ENCODE measurements around the gene CEP55.

CEP55 gene

GRCh38 chr10:93567277-93568104, 71.1 kb downstream of the CEP55 start:
- no peak for DNase-seq

DNA sequence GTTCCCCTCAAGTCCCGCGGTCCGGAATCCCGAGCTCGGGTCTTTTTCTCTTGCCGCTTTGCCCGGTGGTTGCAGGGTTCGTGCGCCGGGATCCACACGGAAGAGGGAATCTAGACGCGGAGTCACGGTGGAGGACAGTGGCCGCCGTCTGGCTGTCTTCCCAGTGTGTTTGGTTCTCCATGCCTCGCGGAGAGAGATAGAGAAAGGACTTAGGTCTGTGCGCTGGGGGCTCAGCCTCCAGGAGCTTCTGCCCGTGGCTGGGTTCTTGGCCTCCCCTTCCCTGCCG, 71.6 kb downstream of the CEP55 start:
- no peak for DNase-seq

DNA sequence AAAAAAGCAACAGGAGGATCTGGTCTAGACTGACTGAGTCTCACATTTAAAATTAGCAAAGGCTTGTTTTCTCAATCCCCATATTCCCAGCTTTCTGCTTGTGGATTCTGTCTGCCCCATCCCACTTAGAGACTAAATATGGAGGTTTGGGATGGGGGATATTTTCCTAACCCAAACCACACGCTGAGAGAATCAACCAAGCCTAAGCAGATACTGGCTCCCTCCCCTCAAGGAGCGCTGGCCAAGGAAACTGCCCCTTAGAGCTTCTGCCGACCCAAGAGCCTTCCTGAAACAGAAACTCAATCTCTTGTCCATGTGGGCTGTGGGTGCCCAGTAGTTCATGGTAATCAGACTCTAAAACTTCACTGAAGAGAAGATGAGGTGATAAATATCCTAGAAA, 74.0 kb downstream of the CEP55 start:
- DNase-seq: no peak

DNA sequence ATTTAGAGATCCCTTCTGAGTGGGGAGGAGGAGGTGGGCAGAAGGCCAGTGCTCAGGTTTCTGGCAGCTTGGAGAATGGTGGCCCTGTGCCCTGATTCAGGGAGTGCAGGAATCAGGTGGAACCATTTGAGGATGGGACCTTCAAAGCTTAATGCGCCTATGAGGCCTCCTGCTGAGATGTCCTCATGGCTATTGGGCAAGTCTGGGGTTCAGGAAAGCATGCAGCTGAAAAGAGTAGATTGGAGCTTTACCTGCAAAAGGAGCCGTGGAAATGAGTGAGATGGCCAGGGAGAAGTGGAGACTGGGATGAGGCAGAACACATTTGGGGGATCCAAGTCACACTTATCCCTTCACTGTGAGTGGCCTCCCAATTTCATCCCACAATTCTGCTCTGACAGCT, 76.2 kb downstream of the CEP55 start:
- no peak for DNase-seq

DNA sequence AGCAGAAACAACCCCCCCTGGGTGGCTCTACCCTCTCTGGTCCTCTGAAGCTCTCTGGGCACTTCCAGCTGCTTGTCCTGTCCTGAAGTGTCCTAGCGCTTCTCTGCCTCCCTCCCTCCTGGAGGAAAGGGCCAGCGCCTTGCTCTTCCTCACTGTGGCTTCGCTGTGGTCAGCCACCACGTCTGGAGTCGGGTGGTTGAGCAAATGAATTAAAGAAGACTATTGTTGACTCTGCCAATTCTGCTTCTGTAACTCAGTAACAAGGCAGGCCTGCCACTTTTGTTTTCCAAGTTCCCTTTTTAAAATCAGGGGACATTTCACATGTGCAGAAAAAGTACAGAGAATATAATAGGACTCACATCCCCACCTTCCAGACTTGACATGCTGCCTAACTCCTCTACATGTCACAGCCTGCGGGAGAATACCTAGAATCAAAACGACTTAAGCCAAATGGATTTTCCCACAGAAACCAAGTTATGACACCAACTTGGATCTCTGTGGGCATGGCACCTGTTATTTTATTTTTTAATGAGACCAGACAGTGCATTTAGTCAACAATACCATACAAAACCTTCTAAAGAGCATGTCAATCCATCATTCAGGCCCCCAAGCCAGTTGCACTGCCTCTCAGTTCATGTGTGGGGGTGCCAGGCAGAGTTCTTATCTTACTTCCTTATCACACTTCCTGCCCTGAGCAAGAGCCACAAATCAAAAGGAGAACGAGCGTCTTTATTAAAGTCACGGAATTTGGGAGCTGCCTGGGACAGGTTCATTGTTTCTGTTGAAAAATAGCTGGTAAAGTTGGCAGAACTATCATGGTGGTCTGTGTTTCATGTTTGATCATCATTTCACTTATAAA, 76.9 kb downstream of the CEP55 start:
- DNase-seq: no peak

DNA sequence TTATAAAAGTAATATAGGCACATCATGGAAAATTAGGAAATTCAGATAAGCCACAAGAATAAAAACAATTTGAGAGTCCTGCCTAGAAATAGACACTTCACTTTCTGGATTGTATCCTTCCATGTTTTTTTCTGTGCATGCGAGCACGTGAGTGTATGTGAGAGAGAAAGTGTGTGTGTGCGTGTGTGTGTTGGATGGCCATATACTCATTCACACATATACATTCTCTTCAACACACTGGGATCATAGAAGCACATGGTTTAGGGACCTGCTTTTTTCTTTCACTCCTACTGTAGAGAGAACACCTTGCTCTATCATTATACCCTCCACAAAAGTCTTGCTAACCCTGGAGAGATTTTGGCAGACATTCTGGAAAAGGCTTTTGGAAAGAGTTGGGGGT, 77.5 kb downstream of the CEP55 start:
- no peak for DNase-seq

DNA sequence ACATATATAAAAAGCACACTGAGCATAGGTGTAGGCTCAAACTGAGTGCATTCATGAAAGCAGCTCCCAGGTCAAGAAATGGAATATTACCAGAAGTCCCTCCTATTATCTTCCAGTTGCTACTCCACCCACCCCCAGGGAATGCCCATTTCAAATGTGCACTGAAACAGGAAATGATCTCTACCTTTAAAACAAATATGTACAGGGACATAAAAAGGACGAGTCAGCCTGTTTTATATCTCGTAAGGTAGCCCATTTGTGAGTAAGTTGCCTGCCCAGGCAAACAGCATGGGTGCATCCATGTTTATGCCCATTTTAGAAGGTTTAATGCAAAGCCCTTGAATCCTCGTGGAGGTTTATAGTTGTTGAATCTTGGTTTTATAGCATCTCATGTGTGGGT, 80.5 kb downstream of the CEP55 start:
- no peak for DNase-seq

GRCh38 chr10:93577565-93577964, 81.2 kb downstream of the CEP55 start:
- no peak for DNase-seq

Data from NCI-H187 treated with DMSO at 0.1 percent for 48 hours (cell line).